IMR-90 (cell line): ENCODE measurements around the gene IFT52. TPM values are rescaled to one million over a fixed set of nuclear protein-coding genes. Genes with fewer than 3 reads are reported as not detected.

Source experiments
- ATAC-seq: fragments of 200-7000 bp; cut with Tn5 transposase; 2 replicates; pipeline ENCODE4 v1.9.1; 2020; ENCODE audit warnings: low read depth, mild to moderate bottlenecking, moderate library complexity
- BruUV-seq: library from RNA; stranded (reverse); fragments of 400-500 nt; replicated peaks from 2 replicates; lab custom pipeline; 2021; lab: Mats Ljungman, UMichigan
- CTCF ChIA-PET: fragments of 300-600 bp; formaldehyde crosslinking; extraction: SDS; loops from one replicate; lab custom pipeline; 2021; ENCODE audit warnings: antibody characterized with exemption; lab: Yijun Ruan, JAX
- POLR2A ChIA-PET: fragments of 300-600 bp; sonication (Branson Sonifier 250); formaldehyde crosslinking; loops from one replicate; lab custom pipeline; 2022; ENCODE audit warnings: antibody characterized with exemption; ENCODE audit not compliant: unreplicated experiment; lab: Charles Lee
- DNase-seq: peaks from one replicate; pipeline ENCODE4 v3.0.0; 2013
- H2AFZ ChIP-seq: replicated peaks from 2 replicates; pipeline ENCODE3; 2013; ENCODE audit warnings: low read length, mild to moderate bottlenecking; ENCODE audit not compliant: poor library complexity
- H2AK5ac ChIP-seq: 2 replicates; pipeline ENCODE4 v1.6.1; 2013; ENCODE audit warnings: low read depth, low read length, inconsistent platforms
- H2AK9ac ChIP-seq: replicated peaks from 2 replicates; pipeline ENCODE3; 2013; ENCODE audit warnings: mild to moderate bottlenecking, low read depth, low read length, moderate library complexity; ENCODE audit not compliant: poor library complexity
- H2BK120ac ChIP-seq: 2 replicates; pipeline ENCODE4 v1.6.1; 2013; ENCODE audit warnings: low read depth, low read length, inconsistent platforms
- H2BK15ac ChIP-seq: 3 replicates; pipeline ENCODE4 v1.6.1; 2013; ENCODE audit warnings: low read depth, low read length, inconsistent platforms
- H2BK20ac ChIP-seq: 2 replicates; pipeline ENCODE4 v1.6.1; 2013; ENCODE audit warnings: low read depth, mild to moderate bottlenecking, inconsistent platforms, low read length, moderate library complexity
- H2BK5ac ChIP-seq: 2 replicates; pipeline ENCODE4 v1.6.1; 2013; ENCODE audit warnings: mild to moderate bottlenecking, low read depth, low read length, inconsistent platforms; ENCODE audit not compliant: poor library complexity, severe bottlenecking
- H3K14ac ChIP-seq: replicated peaks from 2 replicates; pipeline ENCODE4 v1.6.1; 2013; ENCODE audit warnings: low read depth, low read length, inconsistent platforms
- H3K18ac ChIP-seq: 2 replicates; pipeline ENCODE4 v1.6.1; 2013; ENCODE audit warnings: low read depth, low read length, control low read depth
- H3K23ac ChIP-seq: 2 replicates; pipeline ENCODE4 v1.6.1; 2013; ENCODE audit warnings: low read depth, low read length, inconsistent platforms
- H3K27ac ChIP-seq: 2 replicates; pipeline ENCODE4 v1.5.1; 2013; ENCODE audit warnings: mild to moderate bottlenecking, control low read depth, low read length; ENCODE audit not compliant: insufficient read depth
- H3K27me3 ChIP-seq: 2 replicates; pipeline ENCODE4 v1.6.1; 2013; ENCODE audit warnings: low read length; ENCODE audit not compliant: control insufficient read depth, insufficient read depth
- H3K36me3 ChIP-seq: 2 replicates; pipeline ENCODE4 v1.6.1; 2013; ENCODE audit warnings: low read length, mixed read lengths; ENCODE audit not compliant: control insufficient read depth, insufficient read depth
- H3K4ac ChIP-seq: 2 replicates; pipeline ENCODE4 v1.6.1; 2013; ENCODE audit warnings: low read depth, low read length, inconsistent platforms
- H3K4me1 ChIP-seq: 2 replicates; pipeline ENCODE4 v1.6.1; 2013; ENCODE audit warnings: low read length, mixed read lengths; ENCODE audit not compliant: control insufficient read depth, insufficient read depth
- H3K4me2 ChIP-seq: 2 replicates; pipeline ENCODE4 v1.6.1; 2013; ENCODE audit warnings: low read depth, mild to moderate bottlenecking, control low read depth, low read length, moderate library complexity
- H3K4me3 ChIP-seq: 2 replicates; pipeline ENCODE4 v1.5.1; 2013; ENCODE audit warnings: low read depth, mild to moderate bottlenecking, control low read depth, low read length, moderate library complexity; ENCODE audit not compliant: insufficient read depth
- H3K56ac ChIP-seq: 2 replicates; pipeline ENCODE4 v1.6.1; 2013; ENCODE audit warnings: low read length, inconsistent platforms; ENCODE audit not compliant: insufficient read depth; ENCODE audit errors: extremely low read depth
- H3K79me1 ChIP-seq, 2 experiments: 2 replicates each; pipeline ENCODE4 v1.6.1; 2013; ENCODE audit warnings: low read length in 2 of 2, inconsistent platforms in 1 of 2, low read depth in 1 of 2
- H3K9ac ChIP-seq: 2 replicates; pipeline ENCODE4 v1.6.1; 2013; ENCODE audit warnings: low read depth, low read length, control low read depth
- H3K9me1 ChIP-seq: 2 replicates; pipeline ENCODE4 v1.6.1; 2013; ENCODE audit warnings: low read length, inconsistent platforms; ENCODE audit not compliant: insufficient read depth
- H3K9me3 ChIP-seq: 2 replicates; pipeline ENCODE4 v1.6.1; 2013; ENCODE audit warnings: low read length; ENCODE audit not compliant: control insufficient read depth, insufficient read depth
- H4K20me1 ChIP-seq: 2 replicates; pipeline ENCODE4 v1.6.1; 2013; ENCODE audit warnings: low read length, inconsistent platforms; ENCODE audit not compliant: insufficient read depth
- H4K5ac ChIP-seq: 2 replicates; pipeline ENCODE4 v1.6.1; 2013; ENCODE audit warnings: mild to moderate bottlenecking, low read depth, low read length, control low read depth
- H4K8ac ChIP-seq, 2 experiments: 2 replicates each; pipeline ENCODE4 v1.6.1; 2013; ENCODE audit warnings: low read depth in 2 of 2, low read length in 2 of 2, control low read depth in 1 of 2, inconsistent platforms in 1 of 2
- H4K91ac ChIP-seq: 2 replicates; pipeline ENCODE4 v1.6.1; 2013; ENCODE audit warnings: low read depth, low read length, inconsistent platforms; ENCODE audit not compliant: insufficient read depth
- BHLHE40 ChIP-seq: fragments of 150-350 bp; IDR thresholded peaks from 2 replicates; pipeline ENCODE4 v1.6.1; 2016; ENCODE audit warnings: mild to moderate bottlenecking, low read depth, low read length
- CEBPB ChIP-seq: IDR thresholded peaks from 2 replicates; pipeline ENCODE4 v1.6.1; 2012; ENCODE audit warnings: low read depth, low read length, improper control_type of control experiment
- FOS ChIP-seq: fragments of 150-350 bp; IDR thresholded peaks from 2 replicates; pipeline ENCODE4 v1.6.1; 2016; ENCODE audit warnings: low read depth, low read length
- MAFK ChIP-seq: IDR thresholded peaks from 2 replicates; pipeline ENCODE4 v1.6.1; 2012; ENCODE audit warnings: low read depth, low read length, improper control_type of control experiment
- POLR2A ChIP-seq: IDR thresholded peaks from 2 replicates; pipeline ENCODE4 v1.6.1; 2012; ENCODE audit warnings: mild to moderate bottlenecking, low read depth, low read length
- RFX5 ChIP-seq: IDR thresholded peaks from 2 replicates; pipeline ENCODE4 v1.8.0; 2012; ENCODE audit warnings: low read depth, mild to moderate bottlenecking, low read length, moderate library complexity
- SMC3 ChIP-seq: fragments of 150-350 bp; IDR thresholded peaks from 2 replicates; pipeline ENCODE4 v1.6.1; 2016; ENCODE audit warnings: low read depth, mild to moderate bottlenecking, antibody characterized with exemption, low read length, moderate library complexity
- WGBS, 2 experiments: methylation state at CpG; one replicate each; pipeline versions ENCODE4 v1.1.5 to v1.1.7; 2013; ENCODE audit warnings: missing lambda C conversion rate in 2 of 2; ENCODE audit not compliant: insufficient read length in 1 of 2; ENCODE audit errors: extremely low coverage in 2 of 2; 5-methylcytosine and 5-hydroxymethylcytosine counted together
- dilution Hi-C: fragments of 300-500 bp; cut with HindIII; formaldehyde crosslinking; loops from one replicate; pipeline ENCODE4 v1.14.3; 2018; ENCODE audit warnings: low sequenced_read_pairs; ENCODE audit not compliant: unreplicated experiment
- in situ Hi-C: fragments of 300-500 bp; cut with MboI; formaldehyde crosslinking; loops from 3 replicates; pipeline ENCODE4 v1.14.3; 2019; ENCODE audit warnings: low sequenced_read_pairs, inconsistent platforms, mixed read lengths
- intact Hi-C: fragments of 100-400 bp; cut with micrococcal nuclease; formaldehyde crosslinking; loops from 2 replicates; pipeline ENCODE4 v1.10.0; 2022
- polyA plus RNA-seq, 3 experiments: library from polyadenylated mRNA; depleted of rRNA; stranded (reverse); fragments of >200 nt; gene quantifications; 2 replicates each; pipeline ENCODE4 v1.2.3, GENCODE V29; 2012; ENCODE audit warnings: low replicate concordance in 1 of 3
- total RNA-seq: library from RNA; depleted of rRNA; stranded (reverse); fragments of >200 nt; gene quantifications from 2 replicates; pipeline ENCODE4 v1.2.3, GENCODE V29; 2012
- TF ChIP-seq, protein P1 (sequence below): conservative IDR thresholded peaks from 2 replicates; pipeline ENCODE4 v1.5.1; 2012; ENCODE audit warnings: mild to moderate bottlenecking, low read depth, low read length, improper control_type of control experiment

IFT52 gene
- total and polyA plus RNA-seq, 2 of the 4 experiments (the other 2 are of a cell fraction), result 31.2 to 55.6 TPM

DNA sequence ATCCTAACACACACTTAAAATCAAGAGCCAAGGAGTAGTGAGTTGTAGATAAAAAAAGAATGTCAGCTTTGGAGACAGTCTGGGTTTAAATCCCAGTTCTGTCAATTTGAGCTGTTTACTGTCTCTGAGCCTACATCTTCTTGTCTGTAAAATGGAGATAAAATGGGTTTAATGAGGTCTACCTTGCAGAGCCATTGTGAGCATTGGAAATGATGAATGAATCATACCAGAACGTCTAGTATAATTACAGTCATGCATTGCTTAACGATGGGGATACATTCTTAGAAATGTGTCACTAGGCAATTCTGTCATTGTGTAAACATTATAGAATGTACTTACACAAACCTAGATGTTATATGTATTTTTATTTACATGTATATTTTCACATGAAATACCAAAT is 49.5 kb upstream of the IFT52 start:
- H3K27ac ChIP-seq, result no peak overlapping the region
- H4K8ac ChIP-seq, result no peak overlapping the region
- no peak overlapping the region for H3K18ac ChIP-seq
- H2BK20ac ChIP-seq, result no peak overlapping the region
- H3K56ac ChIP-seq, result no peak overlapping the region
- no peak overlapping the region for H3K9ac ChIP-seq
- no peak overlapping the region for H3K4ac ChIP-seq
- TF ChIP-seq SMC3 (no peak), CEBPB (peak; percentile 90), RFX5 (no peak), FOS (peak; percentile 36; the same call in 1 of the 2 replicates), BHLHE40 (no peak), POLR2A (no peak), MAFK (no peak)
- TF ChIP-seq, protein P1, sequence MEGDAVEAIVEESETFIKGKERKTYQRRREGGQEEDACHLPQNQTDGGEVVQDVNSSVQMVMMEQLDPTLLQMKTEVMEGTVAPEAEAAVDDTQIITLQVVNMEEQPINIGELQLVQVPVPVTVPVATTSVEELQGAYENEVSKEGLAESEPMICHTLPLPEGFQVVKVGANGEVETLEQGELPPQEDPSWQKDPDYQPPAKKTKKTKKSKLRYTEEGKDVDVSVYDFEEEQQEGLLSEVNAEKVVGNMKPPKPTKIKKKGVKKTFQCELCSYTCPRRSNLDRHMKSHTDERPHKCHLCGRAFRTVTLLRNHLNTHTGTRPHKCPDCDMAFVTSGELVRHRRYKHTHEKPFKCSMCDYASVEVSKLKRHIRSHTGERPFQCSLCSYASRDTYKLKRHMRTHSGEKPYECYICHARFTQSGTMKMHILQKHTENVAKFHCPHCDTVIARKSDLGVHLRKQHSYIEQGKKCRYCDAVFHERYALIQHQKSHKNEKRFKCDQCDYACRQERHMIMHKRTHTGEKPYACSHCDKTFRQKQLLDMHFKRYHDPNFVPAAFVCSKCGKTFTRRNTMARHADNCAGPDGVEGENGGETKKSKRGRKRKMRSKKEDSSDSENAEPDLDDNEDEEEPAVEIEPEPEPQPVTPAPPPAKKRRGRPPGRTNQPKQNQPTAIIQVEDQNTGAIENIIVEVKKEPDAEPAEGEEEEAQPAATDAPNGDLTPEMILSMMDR, result no peak
- H4K91ac ChIP-seq, result no peak overlapping the region
- H4K20me1 ChIP-seq, result no peaks in the 10 kb centered on the region
- no peak overlapping the region for H2AFZ ChIP-seq
- no peak overlapping the region for H3K4me2 ChIP-seq
- no peak overlapping the region for H2AK5ac ChIP-seq
- peak; percentile 13; the same call in 1 of the 2 replicates for ATAC-seq
- H2AK9ac ChIP-seq, result no peak overlapping the region
- in situ Hi-C loops, result no loop called here
- H3K4me1 ChIP-seq, result no peaks in the 10 kb centered on the region; the same call in 1 of the 2 replicates
- no peak overlapping the region for H4K5ac ChIP-seq
- no peak overlapping the region for H2BK15ac ChIP-seq
- peak; percentile 44 for DNase-seq
- ChIA-PET POLR2A (no interaction called here), CTCF (no interaction called here)
- dilution Hi-C loops, result no loop called here
- no CpG with 5 or more reads among the region's 2 CpGs for WGBS, 2 experiments
- BruUV-seq, result no TSS peak
- no peak overlapping the region for H3K23ac ChIP-seq
- no peaks in the 10 kb centered on the region for H3K79me1 ChIP-seq
- no peak overlapping the region for H3K4me3 ChIP-seq
- H3K14ac ChIP-seq, result no peak overlapping the region
- no peak overlapping the region for H2BK120ac ChIP-seq
- no peak overlapping the region for H2BK5ac ChIP-seq
- intact Hi-C loops, result no loop called here
- no peaks in the 10 kb centered on the region; the same call in 1 of the 2 replicates for H3K36me3 ChIP-seq
- H3K9me3 ChIP-seq, result no peaks in the 10 kb centered on the region
- no peaks in the 10 kb centered on the region; the same call in 1 of the 2 replicates for H3K27me3 ChIP-seq
- no peaks in the 10 kb centered on the region; the same call in 1 of the 2 replicates for H3K9me1 ChIP-seq
